HG02885 (cell line): ENCODE results near the gene TECPR2.

Experiments
- ATAC-seq: cut with Tn5 transposase; IDR thresholded peaks from one replicate; pipeline ENCODE4 v1.9.1; 2021; ENCODE audit warnings: mild to moderate bottlenecking; ENCODE audit not compliant: unreplicated experiment, poor library complexity

Gene TECPR2

DNA sequence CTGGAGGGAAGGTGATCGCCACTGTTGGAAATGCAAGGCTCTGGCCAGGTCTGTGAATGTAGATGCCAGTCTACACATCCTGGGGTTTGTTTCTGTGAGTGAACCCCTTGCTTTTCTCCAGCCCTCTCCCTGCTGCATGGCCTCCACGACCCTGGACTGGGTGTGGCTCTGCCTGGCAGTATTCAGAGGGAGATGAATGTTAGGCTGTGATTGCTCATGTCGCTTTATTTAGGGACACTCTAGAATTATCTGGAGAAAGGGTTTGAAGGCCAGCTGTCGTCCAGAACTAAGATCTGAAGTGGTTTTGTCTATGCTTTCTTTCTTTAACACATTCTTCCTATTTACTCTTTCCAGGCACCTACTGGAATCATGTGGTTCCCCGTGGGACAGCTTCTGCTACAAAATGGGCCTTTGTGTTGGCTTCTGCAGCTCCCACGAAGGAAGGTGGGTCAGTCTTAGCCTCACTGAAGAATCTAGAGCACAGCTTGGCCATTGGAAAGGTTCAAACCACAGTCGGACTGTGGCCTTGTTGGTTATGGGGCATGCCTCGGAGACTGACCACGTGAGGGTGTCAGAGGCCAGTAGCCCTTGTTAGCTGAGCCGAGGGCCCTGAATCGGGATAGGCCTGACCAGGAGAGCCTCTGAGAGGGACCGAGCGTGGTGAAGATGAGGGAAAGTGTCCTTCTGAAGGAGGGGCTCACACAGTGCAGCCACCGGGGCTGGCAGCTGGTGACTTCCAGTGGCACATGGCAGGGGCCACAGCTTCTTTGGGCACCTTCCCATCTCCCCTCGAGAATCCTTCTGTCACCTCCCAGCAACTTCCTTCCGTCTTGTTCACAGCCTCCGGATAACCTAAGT is 87.7 kb downstream of the TECPR2 start:
- ATAC-seq, result no peak

DNA sequence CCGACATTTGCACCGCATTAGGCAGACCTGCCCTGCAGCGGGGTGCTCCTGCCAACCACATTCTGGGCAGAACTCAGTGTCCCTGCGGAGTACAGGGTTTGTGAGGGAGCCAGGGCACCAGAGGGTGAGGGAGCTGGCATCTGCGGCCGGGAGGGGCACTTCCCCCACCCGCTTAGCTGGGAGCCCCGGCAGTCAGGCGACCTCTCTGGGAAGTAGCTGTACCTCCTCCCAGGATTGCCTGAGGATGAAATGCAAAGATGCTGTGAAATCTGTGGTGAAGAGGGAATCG is 88.3 kb downstream of the TECPR2 start:
- no peak for ATAC-seq

DNA sequence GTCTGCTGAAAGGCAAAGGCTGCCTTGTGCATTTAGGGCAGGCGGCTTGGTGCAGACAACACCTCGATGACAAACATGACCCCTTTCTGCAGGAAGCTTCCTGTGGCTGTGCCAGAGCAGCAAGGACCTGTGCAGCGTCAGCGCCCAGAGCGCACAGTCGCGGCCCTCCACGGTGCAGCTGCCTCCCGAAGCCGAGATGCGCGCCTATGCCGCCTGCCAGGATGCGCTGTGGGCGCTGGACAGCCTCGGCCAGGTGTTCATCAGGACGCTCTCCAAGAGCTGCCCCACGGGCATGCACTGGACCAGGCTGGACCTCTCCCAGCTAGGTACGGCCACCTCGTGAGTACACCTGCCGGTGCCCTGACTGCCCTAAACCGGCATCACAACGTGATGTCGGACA is 89.6 kb downstream of the TECPR2 start:
- no peak for ATAC-seq

- ATAC-seq, result no peak
Observed at GRCh38 chr14:102454711-102455110, 92.0 kb downstream of the TECPR2 start.

GRCh38 chr14:102457509-102457908 is 94.8 kb downstream of the TECPR2 start:
- no peak for ATAC-seq

DNA sequence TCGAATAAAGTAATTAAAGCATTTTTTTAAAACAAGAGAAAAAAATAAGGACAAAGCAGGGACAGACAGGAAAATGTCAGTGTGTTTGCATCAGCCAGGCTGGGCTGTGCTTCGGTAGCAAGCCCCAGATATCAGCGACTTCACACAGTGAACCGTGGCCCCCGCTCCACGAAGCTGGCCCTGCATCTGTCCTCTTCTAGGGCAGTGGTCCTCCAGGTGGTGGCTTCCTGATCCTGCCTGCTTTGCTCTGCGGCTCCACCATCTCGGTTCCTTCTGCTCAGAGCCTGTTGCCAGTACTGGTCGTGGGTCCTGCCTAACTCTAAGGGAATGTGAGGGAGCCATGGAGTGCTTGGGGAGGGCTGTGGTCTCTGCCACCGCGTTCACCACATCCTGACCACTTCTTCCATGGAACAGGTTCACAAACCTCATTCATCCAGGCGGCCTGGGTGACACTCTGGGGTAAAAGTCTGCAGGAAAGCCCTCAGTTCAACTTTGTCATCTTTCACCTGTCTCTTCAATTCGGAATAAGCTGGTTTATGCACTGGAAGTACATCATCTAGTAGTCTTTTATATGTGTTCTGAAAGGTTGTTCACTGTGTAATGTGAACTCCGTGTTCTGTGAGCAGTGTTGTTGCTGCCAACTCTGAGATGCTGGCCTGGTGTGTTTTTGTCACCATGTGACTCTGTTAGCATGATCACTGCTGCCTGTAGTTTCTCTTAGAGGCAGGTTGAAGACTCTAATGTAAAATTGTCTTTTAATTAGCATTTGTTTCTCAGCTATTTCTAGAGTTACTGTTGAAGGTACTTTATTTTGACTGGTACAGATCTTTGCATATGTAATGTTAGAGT is 99.0 kb downstream of the TECPR2 start:
- ATAC-seq, result no peak

- ATAC-seq, result no peak
Observed at GRCh38 chr14:102462391-102462790, 99.7 kb downstream of the TECPR2 start.

- ATAC-seq, result no peak
Observed at GRCh38 chr14:102464006-102464405, 101.3 kb downstream of the TECPR2 start.

GRCh38 chr14:102464846-102465341 is 102.2 kb downstream of the TECPR2 start:
- no peak for ATAC-seq

GRCh38 chr14:102469261-102469660 is 106.5 kb downstream of the TECPR2 start:
- ATAC-seq, result no peak

GRCh38 chr14:102471921-102472790 is 109.4 kb downstream of the TECPR2 start:
- no peak for ATAC-seq

- ATAC-seq, result no peak
Observed at GRCh38 chr14:102472791-102473150, 110.0 kb downstream of the TECPR2 start.

DNA sequence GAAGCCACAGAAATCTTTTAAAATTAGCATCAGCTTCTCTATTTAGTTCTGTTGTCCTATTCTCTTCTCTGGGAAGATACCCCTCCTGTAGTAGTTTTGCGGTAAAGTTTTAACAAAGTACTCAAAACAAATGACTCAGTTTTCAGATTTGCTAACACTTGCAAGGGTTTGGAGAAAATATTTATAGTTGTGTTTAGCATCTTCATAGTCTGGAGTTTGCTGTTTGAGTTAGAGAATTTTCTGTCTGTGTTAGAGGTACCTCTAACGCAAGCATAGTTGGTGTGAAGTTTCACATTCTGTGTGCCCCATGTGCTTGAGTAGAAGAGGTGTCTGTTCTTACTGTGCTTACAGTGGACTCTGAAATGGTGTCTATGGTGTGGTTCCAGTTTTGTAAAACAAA is 110.8 kb downstream of the TECPR2 start:
- ATAC-seq, result no peak

DNA sequence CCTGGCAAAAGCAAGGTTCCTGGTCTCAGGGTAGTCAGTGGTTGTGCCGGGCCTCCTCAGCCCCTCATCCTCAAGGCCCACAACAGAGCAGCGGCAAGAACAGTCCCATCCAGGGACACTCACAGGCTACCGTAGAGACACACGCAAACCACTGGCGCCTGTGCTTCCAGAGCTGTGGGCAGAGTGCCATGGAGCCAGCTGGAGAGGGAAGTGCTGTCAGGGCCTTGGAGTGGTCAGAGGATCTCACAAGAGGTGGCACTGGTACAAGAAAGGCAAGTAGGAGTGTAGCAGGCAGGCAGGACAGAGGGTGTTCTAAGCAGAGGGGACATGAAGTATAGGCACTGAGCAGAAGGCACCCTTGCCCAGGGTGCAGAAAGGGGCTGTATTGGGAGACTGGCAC is 112.2 kb downstream of the TECPR2 start:
- no peak for ATAC-seq

- ATAC-seq, result no peak
Observed at GRCh38 chr14:102479107-102479506, 116.4 kb downstream of the TECPR2 start.

DNA sequence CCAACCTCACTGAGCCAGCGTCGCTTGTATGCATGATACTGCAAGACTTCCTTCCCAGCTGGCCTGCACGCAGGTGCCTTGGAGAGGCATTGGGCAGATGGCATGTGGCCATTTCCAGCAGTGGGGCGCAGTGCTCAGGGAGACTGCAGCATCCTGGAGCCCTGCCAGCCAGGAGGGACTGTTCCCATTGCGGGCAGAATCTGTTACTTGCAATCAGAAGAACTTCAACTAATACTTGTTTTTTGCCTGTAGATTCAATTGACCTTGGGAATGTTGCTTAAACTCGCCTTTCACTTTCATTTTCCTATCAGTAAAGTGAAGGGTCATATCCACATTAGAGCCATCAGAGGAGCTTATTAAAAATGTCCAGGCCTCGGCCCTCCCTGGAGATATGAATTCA is 117.0 kb downstream of the TECPR2 start:
- no peak for ATAC-seq

DNA sequence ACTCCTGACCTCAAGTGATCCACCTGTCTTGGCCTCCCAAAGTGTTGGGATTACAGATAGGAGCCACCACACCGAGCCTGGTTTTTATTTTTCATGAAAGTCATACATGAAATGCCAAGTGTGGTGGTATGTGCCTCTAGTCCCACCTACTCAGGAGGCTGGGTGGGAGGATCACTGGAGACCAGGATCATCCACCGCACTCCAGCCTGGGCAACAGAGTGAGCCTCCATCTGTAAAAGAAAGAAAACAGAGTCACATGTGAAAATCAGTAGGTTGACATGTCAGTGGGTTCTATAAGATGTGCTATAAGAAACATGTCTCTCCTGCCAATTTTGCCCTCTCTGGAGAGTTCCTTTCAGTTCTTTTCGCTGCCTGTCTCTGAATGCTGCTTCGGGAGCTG is 118.6 kb downstream of the TECPR2 start:
- no peak for ATAC-seq

DNA sequence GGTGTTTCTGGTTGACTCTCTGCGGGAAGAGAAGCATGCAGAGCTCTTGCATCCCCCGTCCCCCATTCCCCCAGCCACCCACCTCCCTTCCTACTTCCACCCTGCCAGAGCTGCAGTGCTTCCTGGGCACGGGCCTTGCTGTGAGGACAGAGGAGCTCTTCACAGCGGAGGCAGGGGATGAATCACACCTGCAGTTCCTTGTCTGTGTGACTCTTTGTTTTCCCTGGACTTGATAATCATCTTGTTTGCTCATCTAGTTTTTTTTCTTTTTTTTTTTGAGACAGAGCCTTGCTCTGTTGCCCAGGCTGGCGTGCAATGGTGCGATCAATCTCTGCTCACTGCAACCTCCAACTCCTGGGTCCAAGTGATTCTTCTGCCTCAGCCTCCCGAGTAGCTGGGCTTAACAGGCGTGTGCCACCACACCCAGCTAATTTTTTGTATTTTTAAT is 119.1 kb downstream of the TECPR2 start:
- ATAC-seq, result no peak

- no peak for ATAC-seq
Observed at GRCh38 chr14:102484316-102484715, 121.6 kb downstream of the TECPR2 start.

GRCh38 chr14:102485693-102486512 is 123.2 kb downstream of the TECPR2 start:
- ATAC-seq, result no peak
